Mesodermal cell (in vitro differentiated cells): ENCODE data around the gene SCN10A.

Experiments
- H3K27ac ChIP-seq: 2 replicates; pipeline ENCODE4 v1.7.0; 2013; ENCODE audit warnings: mild to moderate bottlenecking, low read depth, low read length, moderate library complexity; ENCODE audit not compliant: severe bottlenecking
- H3K36me3 ChIP-seq: 2 replicates; pipeline ENCODE4 v1.7.1; 2013; ENCODE audit warnings: mild to moderate bottlenecking, low read length, moderate library complexity; ENCODE audit not compliant: control insufficient read depth, insufficient read depth
- H3K4me1 ChIP-seq: one replicate; pipeline ENCODE4 v1.7.1; 2013; ENCODE audit warnings: mild to moderate bottlenecking, low read length; ENCODE audit not compliant: insufficient read depth, control insufficient read depth, poor library complexity, severe bottlenecking
- H3K4me3 ChIP-seq: 2 replicates; pipeline ENCODE4 v1.7.0; 2013; ENCODE audit warnings: low read length, control low read depth, mild to moderate bottlenecking; ENCODE audit not compliant: insufficient read depth, poor library complexity, severe bottlenecking; ENCODE audit errors: extremely low read depth
- H3K9me3 ChIP-seq: 2 replicates; pipeline ENCODE4 v1.7.1; 2013; ENCODE audit warnings: mild to moderate bottlenecking, low read length, moderate library complexity; ENCODE audit not compliant: control insufficient read depth
- WGBS, 2 experiments: methylation state at CpG; one replicate each; pipeline ENCODE4 v1.1.5; 2013; ENCODE audit warnings: missing lambda C conversion rate in 2 of 2; ENCODE audit not compliant: insufficient coverage in 2 of 2; 5-methylcytosine and 5-hydroxymethylcytosine counted together

Gene SCN10A

GRCh38 chr3:38828681-38829080 is 12.7 kb upstream of the SCN10A start:
- H3K27ac ChIP-seq: peak overlapping the region; percentile 84
- 88 to 100% methylated on average over 3 of the region's 4 CpGs for WGBS, 2 experiments
- no peaks in the 10 kb centered on the region for H3K9me3 ChIP-seq
- no peaks in the 10 kb centered on the region for H3K36me3 ChIP-seq
- H3K4me1 ChIP-seq: peaks cover 22% of the 10 kb centered on the region
- no peak overlapping the region for H3K4me3 ChIP-seq

- H3K9me3 ChIP-seq: no peaks in the 10 kb centered on the region
- H3K27ac ChIP-seq: no peak overlapping the region
- peaks cover 19% of the 10 kb centered on the region for H3K4me1 ChIP-seq
- no peak overlapping the region for H3K4me3 ChIP-seq
- H3K36me3 ChIP-seq: no peaks in the 10 kb centered on the region
Observed at GRCh38 chr3:38827791-38828190, 11.8 kb upstream of the SCN10A start.

- no peak overlapping the region for H3K4me3 ChIP-seq
- H3K27ac ChIP-seq: no peak overlapping the region
- no peaks in the 10 kb centered on the region for H3K36me3 ChIP-seq
- no peaks in the 10 kb centered on the region for H3K9me3 ChIP-seq
- WGBS, 2 experiments: 85 to 94% methylated on average over 2 of the region's 2 CpGs
- peaks cover 19% of the 10 kb centered on the region for H3K4me1 ChIP-seq
Observed at GRCh38 chr3:38826001-38826400, 10.0 kb upstream of the SCN10A start.

GRCh38 chr3:38824349-38824748 is 8.3 kb upstream of the SCN10A start:
- no peak overlapping the region for H3K27ac ChIP-seq
- no peak overlapping the region for H3K4me3 ChIP-seq
- H3K9me3 ChIP-seq: no peaks in the 10 kb centered on the region
- WGBS, 2 experiments: 92 to 93% methylated on average over 4 of the region's 4 CpGs
- no peaks in the 10 kb centered on the region for H3K36me3 ChIP-seq
- peaks cover 11% of the 10 kb centered on the region for H3K4me1 ChIP-seq

GRCh38 chr3:38823722-38824121 is 7.7 kb upstream of the SCN10A start:
- H3K36me3 ChIP-seq: no peaks in the 10 kb centered on the region
- no peak overlapping the region for H3K4me3 ChIP-seq
- 82% methylated on average over 8 of the region's 8 CpGs for WGBS, 2 experiments
- no peak overlapping the region for H3K27ac ChIP-seq
- H3K4me1 ChIP-seq: peaks cover 5% of the 10 kb centered on the region
- H3K9me3 ChIP-seq: no peaks in the 10 kb centered on the region

- 96% methylated on average over 4 of the region's 5 CpGs; no CpG with 5 or more reads in 1 of the 2 experiments for WGBS, 2 experiments
- H3K27ac ChIP-seq: no peak overlapping the region
- no peaks in the 10 kb centered on the region for H3K36me3 ChIP-seq
Observed at GRCh38 chr3:38823186-38823585, 7.2 kb upstream of the SCN10A start.

GRCh38 chr3:38811822-38812221 is 4.2 kb downstream of the SCN10A start:
- 61 to 92% methylated on average over 3 to 4 of the region's 5 CpGs for WGBS, 2 experiments
- Histone ChIP-seq H3K9me3 (no peaks in the 10 kb centered on the region), H3K4me1 (no peaks in the 10 kb centered on the region)

More at GRCh38 chr3:38823186-38823585, 7.2 kb upstream of the SCN10A start:
- Histone ChIP-seq H3K4me3 (no peak overlapping the region), H3K9me3 (no peaks in the 10 kb centered on the region), H3K4me1 (peaks cover 2% of the 10 kb centered on the region)

GRCh38 chr3:38805765-38806386 is 10.1 kb downstream of the SCN10A start:
- H3K27ac ChIP-seq: no peak overlapping the region
- H3K36me3 ChIP-seq: no peaks in the 10 kb centered on the region
- H3K4me3 ChIP-seq: no peak overlapping the region
- H3K4me1 ChIP-seq: no peaks in the 10 kb centered on the region
- 2 to 6% methylated on average over 3 to 7 of the region's 9 CpGs for WGBS, 2 experiments
- H3K9me3 ChIP-seq: no peaks in the 10 kb centered on the region

More at GRCh38 chr3:38811822-38812221, 4.2 kb downstream of the SCN10A start:
- H3K4me3 ChIP-seq: no peak overlapping the region
- no peak overlapping the region for H3K27ac ChIP-seq
- no peaks in the 10 kb centered on the region for H3K36me3 ChIP-seq

GRCh38 chr3:38805004-38805403 is 11.0 kb downstream of the SCN10A start:
- WGBS, 2 experiments: 57 to 100% methylated on average over 1 of the region's 1 CpG
- H3K4me1 ChIP-seq: no peaks in the 10 kb centered on the region
- no peaks in the 10 kb centered on the region for H3K36me3 ChIP-seq
- no peaks in the 10 kb centered on the region for H3K9me3 ChIP-seq
- no peak overlapping the region for H3K27ac ChIP-seq
- H3K4me3 ChIP-seq: no peak overlapping the region

- H3K4me3 ChIP-seq: no peak overlapping the region
- no peak overlapping the region for H3K27ac ChIP-seq
- no peaks in the 10 kb centered on the region for H3K9me3 ChIP-seq
- WGBS, 2 experiments: 23 to 50% methylated on average over 1 of the region's 1 CpG
- H3K4me1 ChIP-seq: no peaks in the 10 kb centered on the region
- H3K36me3 ChIP-seq: no peaks in the 10 kb centered on the region
Observed at GRCh38 chr3:38800511-38800910, 15.5 kb downstream of the SCN10A start.

GRCh38 chr3:38793721-38794120 is 22.3 kb downstream of the SCN10A start:
- Histone ChIP-seq H3K4me3 (no peak overlapping the region), H3K9me3 (no peaks in the 10 kb centered on the region), H3K27ac (no peak overlapping the region), H3K4me1 (no peaks in the 10 kb centered on the region), H3K36me3 (no peaks in the 10 kb centered on the region)
- 83 to 98% methylated on average over 1 to 4 of the region's 8 CpGs for WGBS, 2 experiments
